RCC 7860 (cell line): ENCODE data around the gene NFATC1.

Experiments
- DNase-seq: peaks from one replicate; pipeline ENCODE4 v3.0.0-alpha.2; 2015; ENCODE audit warnings: low spot score
- FAIRE-seq: peaks from 2 replicates; lab custom pipeline; 2012; peaks lifted over from hg19 to GRCh38; lab: Jason Lieb, UNC

The NFATC1 gene

GRCh38 chr18:79402977-79403722 lies 7.4 kb downstream of the NFATC1 start:
- no peak for FAIRE-seq
- no peak for DNase-seq

- FAIRE-seq (no peak), DNase-seq (no peak)
Measured at GRCh38 chr18:79403723-79404566, 8.2 kb downstream of the NFATC1 start.

- FAIRE-seq: no peak
Measured at GRCh38 chr18:79404567-79404910, 8.8 kb downstream of the NFATC1 start.

GRCh38 chr18:79405019-79405780 lies 9.5 kb downstream of the NFATC1 start:
- DNase-seq (no peak), FAIRE-seq (no peak)

More at GRCh38 chr18:79404567-79404910, 8.8 kb downstream of the NFATC1 start:
- DNase-seq: no peak

GRCh38 chr18:79405781-79406575 lies 10.2 kb downstream of the NFATC1 start:
- FAIRE-seq (no peak), DNase-seq (no peak)

GRCh38 chr18:79406708-79407107 lies 11.0 kb downstream of the NFATC1 start:
- no peak for FAIRE-seq

GRCh38 chr18:79409313-79409712 lies 13.6 kb downstream of the NFATC1 start:
- FAIRE-seq (no peak), DNase-seq (no peak)

More at GRCh38 chr18:79406708-79407107, 11.0 kb downstream of the NFATC1 start:
- DNase-seq: no peak

- no peak for FAIRE-seq
- no peak for DNase-seq
Measured at GRCh38 chr18:79410171-79410641, 14.5 kb downstream of the NFATC1 start.

GRCh38 chr18:79410731-79411613 lies 15.2 kb downstream of the NFATC1 start:
- DNase-seq: no peak
- no peak for FAIRE-seq

GRCh38 chr18:79411614-79412526 lies 16.1 kb downstream of the NFATC1 start:
- DNase-seq: no peak
- FAIRE-seq: no peak

- no peak for FAIRE-seq
- no peak for DNase-seq
Measured at GRCh38 chr18:79413025-79413424, 17.3 kb downstream of the NFATC1 start.

GRCh38 chr18:79413426-79413825 lies 17.7 kb downstream of the NFATC1 start:
- no peak for DNase-seq
- no peak for FAIRE-seq

GRCh38 chr18:79413901-79414300 lies 18.2 kb downstream of the NFATC1 start:
- DNase-seq: no peak
- FAIRE-seq: no peak

- no peak for DNase-seq
- no peak for FAIRE-seq
Measured at GRCh38 chr18:79416022-79416676, 20.4 kb downstream of the NFATC1 start.

GRCh38 chr18:79416677-79417052 lies 20.9 kb downstream of the NFATC1 start:
- DNase-seq: no peak
- FAIRE-seq: no peak

GRCh38 chr18:79418236-79418635 lies 22.5 kb downstream of the NFATC1 start:
- no peak for FAIRE-seq
- no peak for DNase-seq

- DNase-seq: no peak
- FAIRE-seq: no peak
Measured at GRCh38 chr18:79418642-79419041, 22.9 kb downstream of the NFATC1 start.
